Dedifferentiated amniotic fluid mesenchymal stem cell (primary cell): Measurements from ENCODE around the gene TEX22.
"Not testable (repeated sequence)": the region's sequence is repeated elsewhere in the genome, so short reads cannot be mapped to it uniquely, and the experiment has no call there.

ENCODE experiments used
- DNase-seq: peaks from one replicate; pipeline ENCODE4 v3.0.0-alpha.2; 2016; ENCODE audit errors: extremely low spot score

The TEX22 gene, protein sequence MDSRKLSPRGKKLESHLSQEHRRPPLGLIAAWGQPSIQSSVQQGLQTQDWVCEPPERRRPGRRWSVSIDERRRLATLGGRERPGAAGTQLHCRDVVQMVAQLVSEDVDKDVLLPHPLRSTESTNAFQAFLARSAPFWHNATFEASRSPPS

DNA sequence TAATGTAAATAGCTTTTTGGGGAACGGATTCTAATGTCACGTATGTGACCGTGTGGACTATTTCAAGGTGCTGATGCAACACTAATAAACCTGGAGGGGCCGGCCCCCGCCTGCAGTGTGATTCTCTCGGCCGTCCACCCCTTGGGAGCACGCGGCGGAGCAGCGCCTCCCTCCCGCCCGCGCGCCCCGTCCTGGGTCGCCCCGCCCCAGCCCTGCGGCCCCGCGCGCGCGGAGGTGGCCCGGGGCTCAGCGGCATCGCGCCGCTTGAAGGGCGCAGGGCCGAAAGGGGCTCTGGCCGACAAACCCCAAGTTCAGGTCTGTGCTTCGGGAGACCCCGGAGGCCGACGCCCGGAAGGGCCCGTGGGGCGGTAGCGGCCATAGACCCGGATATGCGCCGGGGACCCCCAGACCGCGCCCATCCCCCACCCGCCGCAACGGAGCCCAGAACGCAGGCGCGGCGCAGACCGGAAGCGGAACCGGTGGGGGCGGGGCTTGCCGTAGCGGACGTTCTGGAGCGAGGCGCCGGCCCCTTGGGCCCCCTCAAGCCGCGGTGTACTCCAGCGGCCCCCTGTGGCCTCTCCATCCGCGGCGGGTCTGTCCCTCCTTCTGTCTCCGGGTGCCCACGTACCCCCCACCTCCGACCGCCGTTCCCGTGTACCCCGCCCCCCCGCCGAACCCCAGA is at the start of gene TEX22:
Gene TEX22, plus strand, starts transcription at position 495 of the 682 bp plus-strand sequence. CDS start 803 bp downstream, outside the sequence.
- peak; percentile 67 for DNase-seq

DNA sequence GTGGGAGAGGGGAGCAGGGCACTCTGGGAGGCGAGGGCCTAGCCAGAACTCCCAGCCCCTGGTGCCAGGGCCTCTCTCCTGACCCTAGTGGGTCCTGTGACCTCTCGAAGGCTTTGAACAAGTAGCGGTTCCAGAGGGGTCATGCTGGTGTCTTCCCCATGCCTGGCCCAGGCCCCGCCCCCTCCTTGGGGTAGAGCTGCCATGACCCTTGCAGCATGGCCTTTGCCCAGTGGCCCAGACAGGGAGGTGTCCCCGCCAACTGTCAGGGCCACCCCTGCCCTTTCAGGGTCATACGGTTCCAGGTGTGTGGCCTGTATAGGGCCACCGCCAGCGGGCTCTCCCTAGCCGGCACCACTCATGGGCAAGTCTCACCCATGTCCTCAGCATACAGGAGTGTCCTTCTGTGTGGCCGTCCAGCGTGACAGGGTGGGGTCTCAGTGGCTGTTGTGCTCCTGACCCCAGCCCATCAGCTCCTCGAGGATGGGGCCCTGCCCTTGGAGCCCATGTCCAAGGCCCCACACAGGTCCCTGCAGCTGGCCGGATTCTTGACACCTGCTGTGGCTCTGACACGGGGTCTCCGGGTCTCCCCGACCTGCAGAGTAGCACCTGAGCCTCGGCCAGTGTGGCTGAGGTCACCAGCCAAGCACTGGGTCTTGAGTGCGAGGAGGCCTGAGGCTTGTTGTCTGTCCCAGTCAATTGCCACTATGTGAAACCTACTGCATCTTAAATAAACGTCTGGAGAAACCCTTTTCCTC is 49.2 kb upstream of the TEX22 start:
- DNase-seq = no peak

GRCh38 chr14:105349992-105350391 is 48.3 kb upstream of the TEX22 start:
- no peak for DNase-seq

- no peak for DNase-seq
These were observed 47.7 kb upstream of the TEX22 start for GRCh38 chr14:105350450-105351244.

GRCh38 chr14:105351410-105351809 is 46.9 kb upstream of the TEX22 start:
- DNase-seq = no peak

DNA sequence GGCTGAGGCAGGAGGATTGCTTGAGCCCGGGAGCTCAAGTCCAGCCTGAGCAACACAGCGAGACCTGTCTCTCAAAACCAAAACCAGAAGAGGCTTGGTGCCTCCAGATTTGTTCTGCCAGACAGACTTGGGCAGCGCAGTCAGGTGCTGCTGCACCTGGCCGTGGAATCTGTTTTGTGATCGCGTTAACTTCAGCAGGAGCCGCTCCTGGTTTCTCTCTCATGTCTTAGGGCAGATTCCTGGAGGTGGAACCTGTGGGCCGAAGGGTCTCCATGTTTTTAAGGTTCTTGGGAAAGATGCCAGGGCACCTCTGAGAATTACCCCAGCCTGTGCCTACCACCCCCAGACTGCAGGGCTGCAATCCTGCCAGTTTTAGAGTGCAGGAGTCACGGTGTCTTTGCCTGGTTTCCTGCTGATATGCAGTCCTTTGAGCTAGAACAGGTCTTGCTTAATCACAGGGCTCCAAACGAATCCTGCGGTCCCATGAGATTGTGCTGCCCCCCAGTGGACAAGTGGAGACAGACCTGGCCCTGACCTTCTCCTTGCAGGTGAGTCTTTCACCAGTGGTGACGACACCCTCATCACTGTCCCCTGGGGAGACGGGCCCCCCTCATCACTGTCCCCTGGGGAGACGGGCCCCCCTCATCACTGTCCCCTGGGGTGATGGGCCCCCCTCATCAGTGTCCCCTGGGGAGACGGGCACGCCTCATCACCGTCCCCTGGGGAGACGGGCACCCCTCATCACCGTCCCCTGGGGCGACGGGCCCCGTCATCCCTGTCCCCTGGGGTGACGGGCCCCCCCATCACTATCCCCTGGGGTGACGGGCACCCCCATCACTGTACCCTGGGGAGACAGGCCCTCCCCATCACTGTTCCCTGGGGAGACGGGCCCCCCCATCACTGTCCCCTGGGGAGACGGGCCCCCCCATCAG is 46.2 kb upstream of the TEX22 start:
- DNase-seq = peak; percentile 75

GRCh38 chr14:105353136-105353535 is 45.2 kb upstream of the TEX22 start:
- DNase-seq = no peak

GRCh38 chr14:105354541-105354940 is 43.8 kb upstream of the TEX22 start:
- DNase-seq = no peak

GRCh38 chr14:105355049-105355575 is 43.2 kb upstream of the TEX22 start:
- no peak for DNase-seq

GRCh38 chr14:105355850-105356604 is 42.3 kb upstream of the TEX22 start:
- DNase-seq = no peak

DNA sequence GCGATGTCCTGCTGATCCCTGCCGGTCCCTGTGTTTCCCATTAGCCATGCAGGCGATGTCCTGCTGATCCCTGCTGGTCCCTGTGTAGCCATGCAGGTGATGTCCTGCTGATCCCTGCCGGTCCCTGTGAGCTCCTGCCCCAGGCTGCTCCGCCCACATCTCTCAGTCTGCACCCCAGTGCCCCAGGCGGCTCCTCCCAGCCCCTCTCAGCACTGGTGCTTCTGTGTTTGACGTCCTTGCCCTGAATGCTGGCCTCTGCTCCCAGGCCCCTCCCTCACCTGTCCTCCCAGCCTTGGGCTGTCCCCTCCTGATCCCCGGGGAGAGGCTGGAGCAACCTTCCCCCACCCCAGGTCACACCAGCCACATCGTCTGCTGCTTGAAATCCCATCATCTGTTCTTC is 41.4 kb upstream of the TEX22 start:
- no peak for DNase-seq

GRCh38 chr14:105357626-105358025 is 40.7 kb upstream of the TEX22 start:
- DNase-seq = no peak

DNA sequence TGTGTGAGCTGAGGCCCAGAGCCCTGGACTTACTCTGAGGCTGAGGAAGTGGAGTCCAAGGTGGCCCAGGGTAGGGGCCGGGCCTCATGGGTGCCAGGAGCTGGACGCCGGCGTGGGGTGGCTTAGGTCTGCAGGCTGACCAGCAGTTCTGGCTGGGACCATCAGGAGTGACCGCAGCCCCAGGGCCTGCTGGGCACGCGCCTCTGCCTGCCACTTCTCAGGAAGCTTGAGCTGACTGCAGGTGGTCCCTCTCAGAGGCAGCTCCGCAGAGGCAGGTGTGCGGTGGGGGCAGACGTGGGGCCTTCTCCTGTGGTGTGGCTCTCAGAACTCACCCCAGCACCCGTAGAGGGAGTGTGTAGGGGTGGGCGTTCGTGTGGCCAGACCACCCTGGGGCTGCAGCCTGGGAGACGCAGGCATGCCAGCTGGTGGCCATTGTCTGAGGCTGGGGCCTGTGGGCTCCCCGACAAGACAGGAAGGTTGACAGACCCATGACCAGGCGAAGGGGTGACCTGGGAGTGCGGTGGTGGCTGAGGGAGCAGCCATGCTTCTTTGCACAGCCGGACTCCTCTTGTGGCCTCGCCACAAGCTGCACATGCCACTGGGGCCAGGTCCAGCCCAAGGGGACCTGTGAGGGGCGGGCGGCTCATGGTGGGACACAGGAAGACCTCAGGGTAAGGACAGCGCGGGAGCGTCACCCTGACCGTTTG is 40.0 kb upstream of the TEX22 start:
- no peak for DNase-seq

- DNase-seq = no peak
These were observed 39.4 kb upstream of the TEX22 start for GRCh38 chr14:105358943-105359342.

DNA sequence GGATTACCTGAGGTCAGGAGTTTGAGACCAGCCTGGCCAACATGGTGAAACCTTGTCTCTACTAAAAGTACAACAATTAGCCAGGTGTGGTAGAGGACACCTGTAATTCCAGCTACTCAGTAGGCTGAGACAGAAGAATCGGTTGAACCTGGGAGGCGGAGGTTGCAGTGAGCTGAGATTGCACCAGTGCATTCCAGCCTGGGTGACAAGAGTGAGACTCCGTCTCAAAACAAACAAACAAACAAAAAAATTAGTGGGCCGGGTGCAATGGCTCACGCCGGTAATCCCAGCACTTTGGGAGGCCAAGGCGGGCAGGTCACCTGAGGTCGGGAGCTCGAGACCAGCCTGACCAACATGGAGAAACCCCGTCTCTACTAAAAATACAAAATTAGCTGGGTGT is 36.9 kb upstream of the TEX22 start:
- DNase-seq = not testable (repeated sequence)

GRCh38 chr14:105363847-105364708 is 34.3 kb upstream of the TEX22 start:
- peak; percentile 15 for DNase-seq

- DNase-seq = no peak
These were observed 33.2 kb upstream of the TEX22 start for GRCh38 chr14:105365101-105365500.

DNA sequence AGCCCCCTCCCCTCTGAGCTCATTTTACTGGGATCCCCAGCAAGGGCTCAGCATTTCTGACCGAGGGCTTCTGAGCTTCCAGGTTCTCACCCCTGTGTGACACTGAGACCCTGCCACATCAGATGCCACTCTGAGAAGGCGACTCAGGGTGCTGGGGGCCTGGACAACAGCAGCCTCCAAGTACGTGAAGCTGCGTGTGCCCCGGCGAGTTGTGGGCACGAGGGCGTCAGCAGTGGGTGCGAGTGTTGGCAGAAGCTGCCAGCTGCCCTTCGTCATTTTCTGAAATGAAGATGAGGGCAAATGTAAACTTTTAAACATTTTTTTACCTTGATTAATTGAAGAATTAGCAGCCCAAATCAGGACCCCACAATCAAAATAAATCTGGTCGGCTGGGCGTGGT is 32.7 kb upstream of the TEX22 start:
- no peak for DNase-seq
